ENCODE results near the gene ZFR2. TPM values are rescaled to one million over a fixed set of nuclear protein-coding genes. Genes with fewer than 3 reads are reported as not detected.

ZFR2 gene
- total and polyA plus RNA-seq, 4 donors, result not detected

- 79 to 80% methylated on average over 12 of the region's 12 CpGs for WGBS, 2 donors
- ATAC-seq (ENCODE audit: low FRiP score), result no peak
- no peak overlapping the region for H3K27ac ChIP-seq (ENCODE audit: low read depth in 1 of 2, low read length in 2 of 2)
Measured at GRCh38 chr19:3849787-3850186, 19.1 kb downstream of the ZFR2 start.

GRCh38 chr19:3849092-3849491 is 19.7 kb downstream of the ZFR2 start:
- H3K27ac ChIP-seq (ENCODE audit: low read depth in 1 of 2, low read length in 2 of 2), result no peak overlapping the region
- no peaks in the 10 kb centered on the region for H3K27me3 ChIP-seq (ENCODE audit: control insufficient read depth in 1 of 2, insufficient read depth in 2 of 2, low read length in 1 of 2)
- intact Hi-C loops (cut with DNase I), result no loop called here
- no peak overlapping the region for H3K4me3 ChIP-seq (ENCODE audit: low read length in 2 of 2)
- peaks cover 16% of the 10 kb centered on the region for H3K9me3 ChIP-seq (ENCODE audit: control insufficient read depth, low read length)
- H3K36me3 ChIP-seq (ENCODE audit: control insufficient read depth in 1 of 2, insufficient read depth in 2 of 2, low read length in 1 of 2), result no peaks in the 10 kb centered on the region
- no peak for DNase-seq
- no peak for ATAC-seq (ENCODE audit: low FRiP score)
- no peaks in the 10 kb centered on the region for H3K4me1 ChIP-seq (ENCODE audit: control insufficient read depth in 1 of 2, insufficient read depth in 2 of 2, low read length in 2 of 2)
- 54 to 56% methylated on average over 5 of the region's 5 CpGs for whole genome bisulfite sequencing, 2 donors

More at GRCh38 chr19:3849787-3850186, 19.1 kb downstream of the ZFR2 start:
- no peak overlapping the region for H3K4me3 ChIP-seq (ENCODE audit: low read length in 2 of 2)
- H3K9me3 ChIP-seq (ENCODE audit: control insufficient read depth, low read length), result peaks cover 16% of the 10 kb centered on the region
- H3K27me3 ChIP-seq (ENCODE audit: control insufficient read depth in 1 of 2, insufficient read depth in 2 of 2, low read length in 1 of 2), result no peaks in the 10 kb centered on the region
- H3K36me3 ChIP-seq (ENCODE audit: control insufficient read depth in 1 of 2, insufficient read depth in 2 of 2, low read length in 1 of 2), result no peaks in the 10 kb centered on the region
- DNase-seq, result no peak
- intact Hi-C loops (cut with DNase I), result no loop called here
- H3K4me1 ChIP-seq (ENCODE audit: control insufficient read depth in 1 of 2, insufficient read depth in 2 of 2, low read length in 2 of 2), result no peaks in the 10 kb centered on the region

GRCh38 chr19:3844596-3844995 is 24.2 kb downstream of the ZFR2 start:
- WGBS, 2 donors, result 54% methylated on average over 5 of the region's 5 CpGs
- H3K27ac ChIP-seq (ENCODE audit: low read depth in 1 of 2, low read length in 2 of 2), result no peak overlapping the region
- intact Hi-C loops (cut with DNase I), result no loop called here
- DNase-seq (no peak), ATAC-seq (ENCODE audit: low FRiP score) (no peak)
- no peaks in the 10 kb centered on the region for H3K27me3 ChIP-seq (ENCODE audit: control insufficient read depth in 1 of 2, insufficient read depth in 2 of 2, low read length in 1 of 2)
- no peaks in the 10 kb centered on the region for H3K36me3 ChIP-seq (ENCODE audit: control insufficient read depth in 1 of 2, insufficient read depth in 2 of 2, low read length in 1 of 2)
- H3K4me3 ChIP-seq (ENCODE audit: low read length in 2 of 2), result no peak overlapping the region
- peaks cover 4% of the 10 kb centered on the region for H3K9me3 ChIP-seq (ENCODE audit: control insufficient read depth, low read length)
- H3K4me1 ChIP-seq (ENCODE audit: control insufficient read depth in 1 of 2, insufficient read depth in 2 of 2, low read length in 2 of 2), result no peaks in the 10 kb centered on the region

- Histone ChIP-seq H3K36me3 (ENCODE audit: control insufficient read depth in 1 of 2, insufficient read depth in 2 of 2, low read length in 1 of 2) (no peaks in the 10 kb centered on the region), H3K9me3 (ENCODE audit: control insufficient read depth, low read length) (peaks cover 4% of the 10 kb centered on the region), H3K4me1 (ENCODE audit: control insufficient read depth in 1 of 2, insufficient read depth in 2 of 2, low read length in 2 of 2) (no peaks in the 10 kb centered on the region), H3K27ac (ENCODE audit: low read depth in 1 of 2, low read length in 2 of 2) (no peak overlapping the region), H3K27me3 (ENCODE audit: control insufficient read depth in 1 of 2, insufficient read depth in 2 of 2, low read length in 1 of 2) (no peaks in the 10 kb centered on the region), H3K4me3 (ENCODE audit: low read length in 2 of 2) (no peak overlapping the region)
- WGBS, 2 donors, result 81 to 82% methylated on average over 11 of the region's 11 CpGs
- no peak for DNase-seq
- no peak for ATAC-seq (ENCODE audit: low FRiP score)
- intact Hi-C loops (cut with DNase I), result no loop called here
Measured at GRCh38 chr19:3842948-3843347, 25.9 kb downstream of the ZFR2 start.

- ATAC-seq (ENCODE audit: low FRiP score) (peak; percentile 52), DNase-seq (no peak)
- Histone ChIP-seq H3K4me1 (ENCODE audit: control insufficient read depth in 1 of 2, insufficient read depth in 2 of 2, low read length in 2 of 2) (no peaks in the 10 kb centered on the region), H3K27ac (ENCODE audit: low read depth in 1 of 2, low read length in 2 of 2) (no peak overlapping the region), H3K27me3 (ENCODE audit: control insufficient read depth in 1 of 2, insufficient read depth in 2 of 2, low read length in 1 of 2) (no peaks in the 10 kb centered on the region), H3K9me3 (ENCODE audit: control insufficient read depth, low read length) (no peaks in the 10 kb centered on the region), H3K4me3 (ENCODE audit: low read length in 2 of 2) (no peak overlapping the region), H3K36me3 (ENCODE audit: control insufficient read depth in 1 of 2, insufficient read depth in 2 of 2, low read length in 1 of 2) (no peaks in the 10 kb centered on the region)
- intact Hi-C loops (cut with DNase I), result no loop called here
- WGBS, 2 donors, result 84 to 85% methylated on average over 10 of the region's 10 CpGs
Measured at GRCh38 chr19:3840804-3841203, 28.0 kb downstream of the ZFR2 start.

GRCh38 chr19:3839941-3840340 is 28.9 kb downstream of the ZFR2 start:
- no peaks in the 10 kb centered on the region for H3K4me1 ChIP-seq (ENCODE audit: control insufficient read depth in 1 of 2, insufficient read depth in 2 of 2, low read length in 2 of 2)
- ATAC-seq (ENCODE audit: low FRiP score), result no peak
- intact Hi-C loops (cut with DNase I), result no loop called here
- WGBS, 2 donors, result 48 to 58% methylated on average over 13 of the region's 13 CpGs
- no peaks in the 10 kb centered on the region for H3K9me3 ChIP-seq (ENCODE audit: control insufficient read depth, low read length)
- no peak overlapping the region for H3K4me3 ChIP-seq (ENCODE audit: low read length in 2 of 2)
- no peaks in the 10 kb centered on the region for H3K36me3 ChIP-seq (ENCODE audit: control insufficient read depth in 1 of 2, insufficient read depth in 2 of 2, low read length in 1 of 2)
- no peak for DNase-seq
- H3K27me3 ChIP-seq (ENCODE audit: control insufficient read depth in 1 of 2, insufficient read depth in 2 of 2, low read length in 1 of 2), result no peaks in the 10 kb centered on the region
- no peak overlapping the region for H3K27ac ChIP-seq (ENCODE audit: low read depth in 1 of 2, low read length in 2 of 2)

GRCh38 chr19:3838661-3839060 is 30.2 kb downstream of the ZFR2 start:
- Histone ChIP-seq H3K36me3 (ENCODE audit: control insufficient read depth in 1 of 2, insufficient read depth in 2 of 2, low read length in 1 of 2) (no peaks in the 10 kb centered on the region), H3K4me3 (ENCODE audit: low read length in 2 of 2) (no peak overlapping the region), H3K27me3 (ENCODE audit: control insufficient read depth in 1 of 2, insufficient read depth in 2 of 2, low read length in 1 of 2) (no peaks in the 10 kb centered on the region), H3K9me3 (ENCODE audit: control insufficient read depth, low read length) (no peaks in the 10 kb centered on the region), H3K4me1 (ENCODE audit: control insufficient read depth in 1 of 2, insufficient read depth in 2 of 2, low read length in 2 of 2) (no peaks in the 10 kb centered on the region), H3K27ac (ENCODE audit: low read depth in 1 of 2, low read length in 2 of 2) (no peak overlapping the region)
- DNase-seq, result no peak
- WGBS, 2 donors, result 72 to 73% methylated on average over 13 of the region's 13 CpGs
- no peak for ATAC-seq (ENCODE audit: low FRiP score)
- intact Hi-C loops (cut with DNase I), result no loop called here

GRCh38 chr19:3837922-3838321 is 30.9 kb downstream of the ZFR2 start:
- WGBS, 2 donors, result 97 to 98% methylated on average over 19 of the region's 19 CpGs
- H3K4me3 ChIP-seq (ENCODE audit: low read length in 2 of 2), result no peak overlapping the region
- DNase-seq (no peak), ATAC-seq (ENCODE audit: low FRiP score) (no peak)
- no peaks in the 10 kb centered on the region for H3K9me3 ChIP-seq (ENCODE audit: control insufficient read depth, low read length)
- intact Hi-C loops (cut with DNase I), result no loop called here
- H3K36me3 ChIP-seq (ENCODE audit: control insufficient read depth in 1 of 2, insufficient read depth in 2 of 2, low read length in 1 of 2), result no peaks in the 10 kb centered on the region
- no peak overlapping the region for H3K27ac ChIP-seq (ENCODE audit: low read depth in 1 of 2, low read length in 2 of 2)
- H3K27me3 ChIP-seq (ENCODE audit: control insufficient read depth in 1 of 2, insufficient read depth in 2 of 2, low read length in 1 of 2), result no peaks in the 10 kb centered on the region
- no peaks in the 10 kb centered on the region for H3K4me1 ChIP-seq (ENCODE audit: control insufficient read depth in 1 of 2, insufficient read depth in 2 of 2, low read length in 2 of 2)

- intact Hi-C loops (cut with DNase I), result no loop called here
Measured at GRCh38 chr19:3837332-3837731, 31.5 kb downstream of the ZFR2 start.

More at GRCh38 chr19:3837332-3837731, 31.5 kb downstream of the ZFR2 start:
- Histone ChIP-seq H3K36me3 (ENCODE audit: control insufficient read depth in 1 of 2, insufficient read depth in 2 of 2, low read length in 1 of 2) (no peaks in the 10 kb centered on the region), H3K9me3 (ENCODE audit: control insufficient read depth, low read length) (no peaks in the 10 kb centered on the region), H3K27me3 (ENCODE audit: control insufficient read depth in 1 of 2, insufficient read depth in 2 of 2, low read length in 1 of 2) (no peaks in the 10 kb centered on the region), H3K4me1 (ENCODE audit: control insufficient read depth in 1 of 2, insufficient read depth in 2 of 2, low read length in 2 of 2) (no peaks in the 10 kb centered on the region), H3K27ac (ENCODE audit: low read depth in 1 of 2, low read length in 2 of 2) (no peak overlapping the region), H3K4me3 (ENCODE audit: low read length in 2 of 2) (no peak overlapping the region)
- 96 to 97% methylated on average over 17 of the region's 17 CpGs for WGBS, 2 donors
- DNase-seq, result no peak
- ATAC-seq (ENCODE audit: low FRiP score), result no peak

Measured in aorta (tissue), 5 donors.